Thoracic aorta (tissue), 2 donors: ENCODE data around the gene COX17. TPM values are rescaled to one million over a fixed set of nuclear protein-coding genes. Genes with fewer than 3 reads are reported as not detected.

ENCODE experiments used
- ATAC-seq: fragments of 150-250 bp; one replicate; pipeline ENCODE4 v1.8.0; 2017; ENCODE audit warnings: low read depth; ENCODE audit not compliant: insufficient number of reproducible peaks, low FRiP score
- DNase-seq: peaks from one replicate; pipeline ENCODE4 v3.0.0-alpha.2; 2020; ENCODE audit warnings: low spot score
- H3K27ac ChIP-seq, 2 donors: fragments of 200-600 bp; sonication (generic); 1 replicate in 1 of 2; 2 replicates in 1 of 2; pipeline ENCODE4 v1.5.1; 2016; ENCODE audit warnings: mild to moderate bottlenecking in 2 of 2, moderate library complexity in 2 of 2
- H3K27me3 ChIP-seq: fragments of 200-600 bp; sonication (generic); replicated peaks from 2 replicates; pipeline ENCODE4 v1.6.0; 2016; ENCODE audit warnings: mild to moderate bottlenecking; ENCODE audit not compliant: insufficient read depth
- H3K36me3 ChIP-seq: fragments of 200-600 bp; sonication (generic); one replicate; pipeline ENCODE4 v1.5.1; 2016
- H3K4me1 ChIP-seq, 2 donors: fragments of 200-600 bp; sonication (generic); 1 replicate in 1 of 2; 2 replicates in 1 of 2; pipeline versions ENCODE4 v1.5.1 to v1.6.0; 2016; ENCODE audit warnings: low read depth in 2 of 2, mild to moderate bottlenecking in 1 of 2; ENCODE audit not compliant: control insufficient read depth in 1 of 2
- H3K4me3 ChIP-seq: fragments of 200-600 bp; sonication (generic); 2 replicates; pipeline ENCODE4 v1.5.1; 2016; ENCODE audit warnings: mild to moderate bottlenecking
- H3K9me3 ChIP-seq: fragments of 200-600 bp; sonication (generic); 2 replicates; pipeline ENCODE4 v1.5.1; 2016
- total RNA-seq, 2 donors: library from RNA; depleted of rRNA; stranded (reverse); fragments of >200 nt; gene quantifications; one replicate each; pipeline versions ENCODE4 v1.1.0 to v1.2.3, GENCODE V29; 2016
- TF ChIP-seq, protein P1 (sequence below): fragments of 200-600 bp; sonication (generic); IDR thresholded peaks from one replicate; pipeline ENCODE4 v1.5.1; 2019; ENCODE audit warnings: antibody characterized with exemption

COX17 gene
- total RNA-seq, 2 donors from 2014 or later = 15.2 to 51.3 TPM

DNA sequence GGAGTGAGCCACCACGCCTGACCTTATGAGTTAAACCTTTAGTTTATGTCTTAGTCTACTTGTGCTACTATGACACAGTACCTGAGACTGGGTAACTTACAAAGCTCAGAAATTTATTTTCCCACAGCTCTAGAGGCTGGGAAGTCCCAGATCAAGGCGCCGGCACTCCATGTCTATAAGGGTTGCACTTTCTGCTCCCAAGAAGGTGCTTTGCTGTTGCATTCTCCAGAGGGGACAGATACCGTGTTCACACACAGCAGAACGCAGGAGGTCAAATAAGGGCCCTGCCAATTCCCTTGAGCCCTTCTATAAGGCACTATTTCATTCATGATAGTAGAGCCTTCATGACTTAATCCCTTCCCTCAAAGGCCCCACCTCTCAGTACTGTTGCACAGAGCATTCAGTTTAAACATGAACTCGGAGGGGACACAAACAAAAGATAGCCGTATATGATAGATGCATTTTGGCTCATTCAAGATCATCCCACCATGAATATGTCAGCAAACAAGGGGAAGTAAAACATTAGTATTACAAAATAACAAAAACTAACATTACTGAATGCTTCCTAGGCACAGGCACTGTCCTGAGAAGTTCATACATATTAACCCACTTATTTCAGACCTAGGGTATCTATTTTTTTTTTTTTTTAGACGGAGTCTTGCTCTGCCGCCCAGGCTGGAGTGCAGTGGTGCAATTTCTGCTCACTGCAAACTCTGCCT, 53.0 kb downstream of the COX17 start:
- no peak overlapping the region for H3K27ac ChIP-seq
- ATAC-seq (no peak), DNase-seq (no peak)
- TF ChIP-seq, protein P1, sequence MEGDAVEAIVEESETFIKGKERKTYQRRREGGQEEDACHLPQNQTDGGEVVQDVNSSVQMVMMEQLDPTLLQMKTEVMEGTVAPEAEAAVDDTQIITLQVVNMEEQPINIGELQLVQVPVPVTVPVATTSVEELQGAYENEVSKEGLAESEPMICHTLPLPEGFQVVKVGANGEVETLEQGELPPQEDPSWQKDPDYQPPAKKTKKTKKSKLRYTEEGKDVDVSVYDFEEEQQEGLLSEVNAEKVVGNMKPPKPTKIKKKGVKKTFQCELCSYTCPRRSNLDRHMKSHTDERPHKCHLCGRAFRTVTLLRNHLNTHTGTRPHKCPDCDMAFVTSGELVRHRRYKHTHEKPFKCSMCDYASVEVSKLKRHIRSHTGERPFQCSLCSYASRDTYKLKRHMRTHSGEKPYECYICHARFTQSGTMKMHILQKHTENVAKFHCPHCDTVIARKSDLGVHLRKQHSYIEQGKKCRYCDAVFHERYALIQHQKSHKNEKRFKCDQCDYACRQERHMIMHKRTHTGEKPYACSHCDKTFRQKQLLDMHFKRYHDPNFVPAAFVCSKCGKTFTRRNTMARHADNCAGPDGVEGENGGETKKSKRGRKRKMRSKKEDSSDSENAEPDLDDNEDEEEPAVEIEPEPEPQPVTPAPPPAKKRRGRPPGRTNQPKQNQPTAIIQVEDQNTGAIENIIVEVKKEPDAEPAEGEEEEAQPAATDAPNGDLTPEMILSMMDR = no peak
- peaks cover 13 to 25% of the 10 kb centered on the region in 2 donors for H3K4me1 ChIP-seq
- H3K27me3 ChIP-seq = no peaks in the 10 kb centered on the region
- no peaks in the 10 kb centered on the region for H3K36me3 ChIP-seq
- no peaks in the 10 kb centered on the region for H3K9me3 ChIP-seq
- H3K4me3 ChIP-seq = no peak overlapping the region

DNA sequence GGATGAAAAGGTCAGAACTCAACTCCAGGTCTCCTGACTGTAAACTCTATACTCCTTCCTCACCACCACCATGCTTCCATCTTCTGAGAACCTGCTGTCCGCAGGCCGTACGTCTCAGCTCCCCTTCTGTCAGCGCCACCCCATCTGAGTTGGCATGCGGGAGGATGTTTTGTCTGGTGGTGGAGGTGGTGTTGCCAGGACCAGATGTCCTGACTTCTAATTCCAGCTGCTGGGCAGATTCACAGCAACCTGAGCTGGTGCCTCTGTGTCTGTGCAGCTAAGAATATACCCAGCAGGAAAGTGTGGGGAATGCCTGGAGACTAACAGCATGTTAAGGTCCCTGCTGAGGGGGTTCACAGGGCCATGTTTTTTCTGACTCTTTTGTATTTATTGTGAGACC, 56.3 kb downstream of the COX17 start:
- no peaks in the 10 kb centered on the region for H3K4me1 ChIP-seq
- H3K36me3 ChIP-seq = no peaks in the 10 kb centered on the region
- DNase-seq (no peak), ATAC-seq (no peak)
- no peaks in the 10 kb centered on the region for H3K9me3 ChIP-seq
- no peaks in the 10 kb centered on the region for H3K27me3 ChIP-seq
- TF ChIP-seq, protein P1 = no peak
- no peak overlapping the region for H3K27ac ChIP-seq
- H3K4me3 ChIP-seq = no peak overlapping the region

Other genes starting within 250 kb of the COX17 start
- gene TMEM39A, start 213.8 kb downstream of the COX17 start, total RNA-seq = 10 to 100 TPM; 34.3 to 43.7 TPM
- gene POGLUT1, start 208.4 kb downstream of the COX17 start, total RNA-seq = 10 to 100 TPM; 11.0 to 35.9 TPM
- gene TIMMDC1, start 178.9 kb downstream of the COX17 start, total RNA-seq = 10 to 100 TPM; 28.8 to 49.1 TPM
- under 1 TPM in 1 of 2 donors, not detected in 1; 0.14 TPM for gene CD80, start 117.8 kb downstream of the COX17 start, total RNA-seq
- gene ADPRH, start 97.9 kb downstream of the COX17 start, total RNA-seq = 10 to 100 TPM; 18.5 to 22.7 TPM
- gene PLA1A, start 79.5 kb downstream of the COX17 start, total RNA-seq = 10 to 100 TPM in 1 of 2 donors, 1 to 10 TPM in 1; 4.9 to 20.8 TPM
- gene POPDC2, start 16.8 kb downstream of the COX17 start, total RNA-seq = 10 to 100 TPM; 13.3 to 35.2 TPM
- gene CFAP91, start 25.6 kb upstream of the COX17 start, total RNA-seq = 10 to 100 TPM in 1 of 2 donors, not detected in 1; 11.4 TPM
- gene NR1I2, start 104.7 kb upstream of the COX17 start, total RNA-seq = not detected